Loucy (cell line): ENCODE data around the gene PKNOX2.

Source experiments
- H2AFZ ChIP-seq: fragments of 200-600 bp; sonication (generic); 2 replicates; pipeline ENCODE4 v1.6.0; 2016; ENCODE audit warnings: antibody characterized with exemption, mild to moderate bottlenecking, low read length, moderate library complexity
- H3F3A ChIP-seq: fragments of 200-600 bp; 2 replicates; pipeline ENCODE4 v1.6.0; 2016; ENCODE audit warnings: antibody characterized with exemption, low read depth, mild to moderate bottlenecking
- H3K27me3 ChIP-seq: fragments of 200-600 bp; sonication (generic); 2 replicates; pipeline ENCODE4 v1.6.1; 2014; ENCODE audit warnings: low read length, mild to moderate bottlenecking; ENCODE audit not compliant: insufficient read depth, poor library complexity, severe bottlenecking
- H3K36me3 ChIP-seq: fragments of 200-600 bp; sonication (generic); 2 replicates; pipeline ENCODE4 v1.6.1; 2016; ENCODE audit warnings: low read length; ENCODE audit not compliant: insufficient read depth
- H3K4me1 ChIP-seq: fragments of 200-600 bp; sonication (generic); 2 replicates; pipeline ENCODE4 v1.5.1; 2014; ENCODE audit warnings: low read length, mild to moderate bottlenecking; ENCODE audit not compliant: insufficient read depth, poor library complexity, severe bottlenecking
- H3K4me2 ChIP-seq: fragments of 200-600 bp; sonication (generic); 2 replicates; pipeline ENCODE4 v1.6.0; 2014; ENCODE audit warnings: antibody characterized with exemption, low read length, low read depth, mild to moderate bottlenecking; ENCODE audit not compliant: poor library complexity, severe bottlenecking
- H3K4me3 ChIP-seq: fragments of 200-600 bp; sonication (generic); 2 replicates; pipeline ENCODE4 v1.5.1; 2014; ENCODE audit warnings: low read length, mild to moderate bottlenecking, mixed read lengths; ENCODE audit not compliant: poor library complexity, severe bottlenecking
- H3K79me2 ChIP-seq: fragments of 200-600 bp; sonication (generic); 2 replicates; pipeline ENCODE4 v1.6.1; 2014; ENCODE audit warnings: low read length; ENCODE audit not compliant: insufficient read depth
- H3K9ac ChIP-seq: fragments of 200-600 bp; sonication (generic); 2 replicates; pipeline ENCODE4 v1.6.0; 2014; ENCODE audit warnings: mild to moderate bottlenecking, low read depth, low read length, moderate library complexity; ENCODE audit not compliant: poor library complexity, severe bottlenecking
- H3K9me2 ChIP-seq: fragments of 200-600 bp; sonication (generic); replicated peaks from 2 replicates; pipeline ENCODE4 v1.6.1; 2016; ENCODE audit warnings: low read depth, low read length, mixed read lengths
- H3K9me3 ChIP-seq: fragments of 200-600 bp; sonication (generic); 2 replicates; pipeline ENCODE4 v1.6.1; 2014; ENCODE audit warnings: mild to moderate bottlenecking, antibody characterized with exemption, low read length, low read depth; ENCODE audit not compliant: insufficient read depth
- H4K20me1 ChIP-seq: fragments of 200-600 bp; sonication (generic); 2 replicates; pipeline ENCODE4 v1.6.0; 2014; ENCODE audit warnings: antibody characterized with exemption, low read length, mild to moderate bottlenecking; ENCODE audit not compliant: insufficient read depth, poor library complexity, severe bottlenecking
- CTCF ChIP-seq: fragments of 200-600 bp; sonication (generic); conservative IDR thresholded peaks from 2 replicates; pipeline ENCODE4 v1.5.1; 2014; ENCODE audit warnings: mild to moderate bottlenecking, antibody characterized with exemption, low read length
- EZH2phosphoT487 ChIP-seq: fragments of 200-600 bp; IDR thresholded peaks from 2 replicates; pipeline ENCODE4 v1.6.1; 2018; ENCODE audit warnings: antibody characterized with exemption, mild to moderate bottlenecking, moderate library complexity, borderline replicate concordance

The PKNOX2 gene

DNA sequence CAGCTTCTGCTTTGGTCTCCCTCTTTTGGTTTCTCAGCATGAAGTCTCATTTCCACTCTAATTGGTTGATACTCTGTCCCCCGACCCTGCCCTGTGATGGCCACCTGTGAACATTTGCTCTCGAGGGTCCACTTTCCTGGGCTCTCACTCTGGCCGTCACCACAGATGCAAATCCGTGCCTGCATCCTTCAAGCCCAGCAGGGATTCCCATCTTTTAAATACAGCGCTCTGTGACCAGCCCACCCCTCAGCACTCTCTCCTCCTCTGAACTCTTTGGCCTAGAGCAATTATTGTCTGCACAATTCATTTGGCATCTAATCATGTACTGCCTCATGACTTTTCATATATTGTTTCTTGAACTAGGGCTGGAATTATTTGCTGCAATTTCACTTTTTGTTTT is 26.0 kb downstream of the PKNOX2 start:
- H3K9ac ChIP-seq, result no peak overlapping the region
- H3F3A ChIP-seq, result no peaks in the 10 kb centered on the region
- H3K9me3 ChIP-seq, result no peaks in the 10 kb centered on the region; the same call in 1 of the 2 replicates
- TF ChIP-seq EZH2phosphoT487 (no peak), CTCF (no peak)
- H3K4me3 ChIP-seq, result no peak overlapping the region
- no peaks in the 10 kb centered on the region for H3K27me3 ChIP-seq
- H2AFZ ChIP-seq, result no peak overlapping the region
- no peaks in the 10 kb centered on the region for H3K4me1 ChIP-seq
- no peak overlapping the region for H3K4me2 ChIP-seq
- no peaks in the 10 kb centered on the region for H3K79me2 ChIP-seq
- no peaks in the 10 kb centered on the region for H3K9me2 ChIP-seq
- no peaks in the 10 kb centered on the region for H3K36me3 ChIP-seq
- no peaks in the 10 kb centered on the region for H4K20me1 ChIP-seq

DNA sequence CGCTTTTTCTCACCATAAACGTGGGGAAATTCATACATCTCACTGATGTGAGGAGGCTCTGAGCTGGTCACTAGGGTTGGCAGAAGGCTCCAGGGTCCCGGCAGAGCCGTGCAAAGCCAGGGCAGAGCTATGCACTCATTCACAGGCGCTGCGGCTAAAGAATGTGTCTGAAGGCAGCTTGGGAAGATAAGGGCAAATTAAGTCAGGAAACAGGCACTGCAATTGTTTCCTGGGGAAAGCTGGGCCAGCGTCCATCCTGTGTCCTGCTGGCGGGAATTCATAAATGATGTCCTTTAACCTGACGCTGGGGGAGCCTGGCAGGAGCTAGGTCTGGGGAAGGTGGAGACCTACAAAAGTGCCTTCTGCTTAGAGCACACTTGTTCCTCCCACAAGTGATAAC is 27.6 kb downstream of the PKNOX2 start:
- no peaks in the 10 kb centered on the region for H3K27me3 ChIP-seq

GRCh38 chr11:125192717-125193415 is 28.3 kb downstream of the PKNOX2 start:
- TF ChIP-seq CTCF (no peak), EZH2phosphoT487 (no peak)
- Histone ChIP-seq H3F3A (no peaks in the 10 kb centered on the region), H3K9ac (no peak overlapping the region), H3K4me2 (no peak overlapping the region), H3K79me2 (no peaks in the 10 kb centered on the region), H3K4me3 (no peak overlapping the region), H3K27me3 (no peaks in the 10 kb centered on the region), H2AFZ (no peak overlapping the region), H3K4me1 (no peaks in the 10 kb centered on the region), H3K9me3 (no peaks in the 10 kb centered on the region; the same call in 1 of the 2 replicates), H4K20me1 (no peaks in the 10 kb centered on the region), H3K36me3 (no peaks in the 10 kb centered on the region), H3K9me2 (no peaks in the 10 kb centered on the region)

More for the DNA sequence above, 27.6 kb downstream of the PKNOX2 start:
- H3K79me2 ChIP-seq, result no peaks in the 10 kb centered on the region
- H3K9ac ChIP-seq, result no peak overlapping the region
- no peaks in the 10 kb centered on the region for H4K20me1 ChIP-seq
- H3K4me2 ChIP-seq, result no peak overlapping the region
- no peak for TF ChIP-seq EZH2phosphoT487
- TF ChIP-seq CTCF, result no peak
- H2AFZ ChIP-seq, result no peak overlapping the region
- H3K9me2 ChIP-seq, result no peaks in the 10 kb centered on the region
- H3K4me1 ChIP-seq, result no peaks in the 10 kb centered on the region
- no peaks in the 10 kb centered on the region for H3F3A ChIP-seq
- H3K9me3 ChIP-seq, result no peaks in the 10 kb centered on the region; the same call in 1 of the 2 replicates
- no peak overlapping the region for H3K4me3 ChIP-seq
- no peaks in the 10 kb centered on the region for H3K36me3 ChIP-seq
